C4-2B (cell line): Measurements from ENCODE around the gene TRPM5.

Experiments
- CTCF ChIP-seq: fragments of 450-650 bp; conservative IDR thresholded peaks from 2 replicates; pipeline ENCODE4 v1.5.1; 2017; ENCODE audit warnings: mild to moderate bottlenecking
- ZFX ChIP-seq: fragments of 450-650 bp; IDR thresholded peaks from 2 replicates; pipeline ENCODE4 v1.6.1; 2017

DNA sequence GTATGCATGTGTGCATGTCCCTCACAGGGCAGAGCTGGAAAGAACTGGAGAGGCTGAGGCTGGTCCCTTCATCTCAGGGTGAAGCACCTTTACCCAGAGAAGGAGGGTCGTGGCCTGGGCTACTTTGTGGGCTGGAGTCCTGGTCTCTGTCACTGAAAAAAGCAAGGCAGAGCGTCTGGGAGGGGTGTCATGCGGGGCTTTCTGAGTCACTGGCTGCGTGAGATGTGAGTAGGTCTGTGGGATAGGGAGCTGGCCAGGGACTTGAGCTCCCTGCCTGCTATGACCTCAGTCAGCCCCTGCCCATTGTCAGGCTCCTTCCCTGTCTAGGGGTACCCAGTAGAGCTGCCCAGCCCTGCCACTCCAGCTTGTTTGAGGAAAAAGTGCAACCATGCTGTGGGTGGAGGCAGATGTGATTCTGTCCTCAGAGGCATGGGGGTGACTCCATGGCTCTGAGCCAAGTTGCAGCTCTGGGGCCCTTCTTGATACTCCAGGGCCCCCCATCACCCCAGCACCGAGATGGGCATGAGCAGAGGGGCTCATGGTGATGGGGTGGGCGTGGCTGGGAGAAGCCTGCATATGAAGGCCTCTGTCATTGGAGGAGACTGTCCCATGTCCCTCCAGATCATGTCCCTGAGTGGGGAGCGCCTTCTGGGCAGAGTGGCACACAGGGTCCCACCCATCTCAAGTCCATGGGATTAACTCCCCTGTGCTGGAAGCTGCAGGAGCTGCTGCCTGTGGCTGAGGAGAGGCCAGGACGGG lies 28.3 kb upstream of the TRPM5 start:
- no peak for TF ChIP-seq CTCF
- no peak for TF ChIP-seq ZFX
